ENCODE data around the gene TRPM2. TPM values are rescaled to one million over a fixed set of nuclear protein-coding genes. Genes with fewer than 3 reads are reported as not detected.

Gene TRPM2
- total RNA-seq, 1 experiment from 2014 or later = 0.99 TPM

- peak; percentile 22 for DNase-seq (ENCODE audit: low read depth)
Observed at GRCh38 chr21:44483288-44484237, 130.1 kb downstream of the TRPM2 start.

GRCh38 chr21:44484498-44485253 lies 131.3 kb downstream of the TRPM2 start:
- DNase-seq (ENCODE audit: low read depth) = no peak

- DNase-seq (ENCODE audit: low read depth) = peak; percentile 24
Observed at GRCh38 chr21:44485254-44485793, 131.9 kb downstream of the TRPM2 start.

DNA sequence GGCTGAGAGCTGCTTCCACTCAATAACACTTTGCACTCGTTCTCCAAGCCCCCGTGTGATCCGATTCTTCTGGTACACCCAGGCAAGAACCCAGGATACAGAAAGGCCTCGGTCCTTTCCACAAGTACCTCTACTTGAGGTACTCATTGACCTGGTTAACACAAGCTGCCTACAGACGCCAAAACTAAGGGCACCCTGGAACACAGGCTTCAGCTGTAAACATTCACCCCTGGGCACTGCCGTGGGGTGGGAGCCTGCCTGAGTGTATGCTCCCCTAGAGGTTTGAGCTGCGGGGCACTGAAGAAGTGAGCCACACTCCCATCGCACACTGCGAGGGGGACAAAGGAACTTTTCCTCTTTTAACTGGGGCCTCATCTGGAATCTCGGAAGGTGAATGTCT lies 132.4 kb downstream of the TRPM2 start:
- DNase-seq (ENCODE audit: low read depth) = no peak

- DNase-seq (ENCODE audit: low read depth) = no peak
Observed at GRCh38 chr21:44486302-44486701, 132.9 kb downstream of the TRPM2 start.

DNA sequence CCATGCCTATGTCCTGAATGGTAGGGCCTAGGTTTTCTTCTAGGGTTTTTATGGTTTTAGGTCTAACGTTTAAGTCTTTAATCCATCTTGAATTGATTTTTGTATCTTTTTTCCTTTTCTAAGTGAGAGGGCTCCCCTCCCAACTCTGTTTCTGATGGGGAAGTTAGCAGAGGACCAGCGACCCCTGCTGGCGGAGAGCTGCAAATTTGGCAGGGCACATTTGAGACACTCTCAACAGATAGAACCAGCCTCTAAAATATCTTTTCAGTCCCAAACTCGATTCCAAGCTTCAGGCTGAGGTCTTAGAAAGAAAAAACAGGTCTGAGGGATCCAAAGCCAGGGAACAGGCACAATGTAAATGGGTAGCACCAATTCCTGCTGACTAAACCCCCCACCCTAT lies 134.4 kb downstream of the TRPM2 start:
- no peak for DNase-seq (ENCODE audit: low read depth)

DNA sequence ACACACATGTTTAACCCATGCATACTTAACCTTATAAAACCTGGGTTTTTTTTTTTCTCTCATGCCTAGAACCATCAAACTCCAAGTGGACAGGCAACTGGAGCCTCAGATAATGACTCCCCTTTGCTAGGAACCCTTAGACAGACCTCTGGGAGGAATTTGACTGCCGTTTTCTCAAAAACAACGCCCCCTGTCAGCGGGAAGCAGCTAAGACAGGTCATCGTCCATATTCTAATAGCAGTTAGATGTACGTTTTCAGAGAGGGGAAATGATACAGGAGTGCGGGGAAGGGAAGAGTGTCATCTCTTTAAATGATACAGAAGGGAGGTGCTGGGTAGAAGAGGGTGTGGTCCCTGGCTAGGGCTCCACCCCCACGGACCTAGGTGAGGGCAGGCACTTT lies 136.5 kb downstream of the TRPM2 start:
- DNase-seq (ENCODE audit: low read depth) = no peak

GRCh38 chr21:44490405-44490804 lies 137.0 kb downstream of the TRPM2 start:
- no peak for DNase-seq (ENCODE audit: low read depth)

DNA sequence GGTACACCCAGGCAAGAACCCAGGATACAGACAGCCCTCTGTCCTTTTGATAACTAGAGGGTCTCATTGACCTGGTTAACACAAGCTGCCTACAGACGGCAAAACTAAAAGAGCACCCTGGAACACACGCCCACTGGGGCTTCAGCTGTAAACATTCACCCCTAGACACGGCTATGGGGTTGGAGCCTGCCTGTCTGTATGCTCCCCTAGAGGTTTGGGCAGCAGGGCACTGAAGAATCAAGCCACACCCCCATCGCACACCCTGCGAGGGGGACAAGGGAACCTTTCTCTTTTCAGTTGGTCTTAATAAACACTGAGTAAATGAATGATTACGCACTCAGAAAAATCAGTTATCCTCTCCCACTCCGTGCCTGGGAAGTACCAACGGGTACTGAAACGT lies 137.4 kb downstream of the TRPM2 start:
- no peak for DNase-seq (ENCODE audit: low read depth)

Other genes starting within 250 kb of the TRPM2 start
- gene PWP2, start 246.2 kb upstream of the TRPM2 start, total RNA-seq (2014; rRNA removed; shearing (Covaris generic)) = 6.4 and 14.4 TPM in 2 replicates
- gene GATD3, start 219.9 kb upstream of the TRPM2 start, total RNA-seq (2014; rRNA removed; shearing (Covaris generic)) = 4.5 and 8.3 TPM in 2 replicates
- gene ICOSLG, start 112.7 kb upstream of the TRPM2 start, total RNA-seq (2014; rRNA removed; shearing (Covaris generic)) = 0.10 TPM in 1 of 2 replicates, not detected in the other
- not detected in 2 replicates for gene DNMT3L, start 91.7 kb upstream of the TRPM2 start, total RNA-seq (2014; rRNA removed; shearing (Covaris generic))
- not detected in 2 replicates for gene AIRE, start 67.7 kb upstream of the TRPM2 start, total RNA-seq (2014; rRNA removed; shearing (Covaris generic))
- 129 and 226 TPM in 2 replicates for gene PFKL, start 53.6 kb upstream of the TRPM2 start, total RNA-seq (2014; rRNA removed; shearing (Covaris generic))
- 30.5 and 33.4 TPM in 2 replicates for gene CFAP410, start 14.2 kb upstream of the TRPM2 start, total RNA-seq (2014; rRNA removed; shearing (Covaris generic))
- not detected in 2 replicates for gene LRRC3, start 101.9 kb downstream of the TRPM2 start, total RNA-seq (2014; rRNA removed; shearing (Covaris generic))
- not detected in 2 replicates for gene KRTAP10-1, start 186.6 kb downstream of the TRPM2 start, total RNA-seq (2014; rRNA removed; shearing (Covaris generic))
- gene KRTAP10-2, start 197.9 kb downstream of the TRPM2 start, total RNA-seq (2014; rRNA removed; shearing (Covaris generic)) = not detected in 2 replicates
- not detected in 2 replicates for gene KRTAP10-3, start 205.2 kb downstream of the TRPM2 start, total RNA-seq (2014; rRNA removed; shearing (Covaris generic))
- not detected in 2 replicates for gene KRTAP10-4, start 220.1 kb downstream of the TRPM2 start, total RNA-seq (2014; rRNA removed; shearing (Covaris generic))
- not detected in 2 replicates for gene KRTAP10-5, start 227.0 kb downstream of the TRPM2 start, total RNA-seq (2014; rRNA removed; shearing (Covaris generic))
- not detected in 2 replicates for gene KRTAP10-6, start 238.9 kb downstream of the TRPM2 start, total RNA-seq (2014; rRNA removed; shearing (Covaris generic))
- gene KRTAP10-7, start 247.0 kb downstream of the TRPM2 start, total RNA-seq (2014; rRNA removed; shearing (Covaris generic)) = not detected in 2 replicates